Measurements from ENCODE around the gene EPYC.

Gene EPYC, protein sequence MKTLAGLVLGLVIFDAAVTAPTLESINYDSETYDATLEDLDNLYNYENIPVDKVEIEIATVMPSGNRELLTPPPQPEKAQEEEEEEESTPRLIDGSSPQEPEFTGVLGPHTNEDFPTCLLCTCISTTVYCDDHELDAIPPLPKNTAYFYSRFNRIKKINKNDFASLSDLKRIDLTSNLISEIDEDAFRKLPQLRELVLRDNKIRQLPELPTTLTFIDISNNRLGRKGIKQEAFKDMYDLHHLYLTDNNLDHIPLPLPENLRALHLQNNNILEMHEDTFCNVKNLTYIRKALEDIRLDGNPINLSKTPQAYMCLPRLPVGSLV
- total RNA-seq: 0 reads per million in 4 experiments

GRCh38 chr12:91004872-91005271 lies at the start of gene EPYC:
TSS of gene EPYC (minus strand) at chr12:91004972. CDS start at chr12:91002565, 2,407 bp downstream.
- DNase-seq: no peak

GRCh38 chr12:91053951-91054715 lies 49.4 kb upstream of the EPYC start:
- DNase-seq: no peak

GRCh38 chr12:91052026-91052425 lies 47.3 kb upstream of the EPYC start:
- no peak for DNase-seq

- DNase-seq: no peak
These were observed 39.8 kb upstream of the EPYC start for GRCh38 chr12:91044586-91044985.

DNA sequence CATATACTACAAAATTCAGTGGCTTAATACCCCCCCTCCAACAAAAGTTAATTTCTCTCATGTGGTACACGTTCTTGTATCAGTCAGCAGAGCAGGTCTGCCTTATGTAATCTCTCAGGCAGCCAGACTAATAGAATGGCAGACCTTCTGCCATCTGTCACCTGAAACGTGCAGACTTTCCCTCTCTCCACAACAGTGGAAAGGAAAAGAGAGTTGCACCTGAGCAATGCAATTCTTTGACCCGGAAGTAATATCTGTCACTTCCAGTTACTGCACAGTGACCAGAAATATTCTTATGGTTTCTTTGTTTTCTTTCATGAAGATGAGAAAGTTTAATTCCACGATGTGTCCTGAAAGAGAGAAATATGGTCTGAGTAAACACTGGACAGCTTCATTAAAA lies 38.6 kb upstream of the EPYC start:
- DNase-seq: no peak

DNA sequence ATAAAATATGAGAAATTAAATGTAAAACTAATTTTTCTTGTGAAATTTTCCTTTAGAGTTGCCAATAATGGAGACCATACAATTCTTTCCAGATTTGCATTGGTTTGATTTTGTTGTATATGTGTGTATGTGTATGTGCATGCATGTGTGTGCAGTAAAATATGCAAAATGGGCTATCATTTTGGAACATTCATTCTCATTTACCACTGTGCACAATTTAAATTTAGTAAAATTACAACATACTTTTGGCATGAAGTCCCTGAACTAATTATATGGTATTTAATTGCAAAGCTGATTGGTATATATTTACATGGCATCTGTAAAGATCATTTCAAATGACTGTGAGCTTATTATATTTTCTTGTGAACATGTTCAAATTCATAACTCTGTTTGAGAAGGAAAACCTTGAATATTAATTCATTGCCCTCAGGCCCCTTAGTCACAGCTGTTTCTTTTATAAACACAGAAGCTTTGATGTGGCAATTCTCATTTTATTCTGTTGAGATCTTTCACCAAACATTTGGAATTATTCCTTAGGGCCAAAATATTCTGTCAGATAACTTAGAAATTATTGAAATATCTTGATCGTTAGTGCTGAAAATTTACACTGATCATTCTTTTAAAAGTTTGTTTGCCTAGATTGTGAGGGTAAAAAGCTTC lies 35.5 kb upstream of the EPYC start:
- DNase-seq: no peak

DNA sequence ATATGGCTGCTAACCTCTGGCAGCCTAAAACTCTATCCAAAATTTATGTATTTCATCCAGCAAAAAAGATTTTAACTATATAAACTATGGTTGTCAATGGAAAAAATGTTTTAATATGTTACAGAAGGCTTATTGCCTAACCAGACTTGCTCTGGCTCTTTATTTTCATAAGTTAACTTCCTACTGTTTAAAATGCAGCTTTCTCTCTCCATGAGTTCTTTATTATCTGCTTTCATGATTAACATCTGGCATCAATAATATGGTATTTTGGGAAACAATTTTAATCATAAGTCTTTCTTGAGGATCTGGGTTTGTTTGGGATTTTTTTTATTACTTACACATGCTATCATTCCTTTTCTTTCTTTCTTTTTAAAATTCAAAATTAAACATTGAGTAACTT lies 32.5 kb upstream of the EPYC start:
- DNase-seq: no peak

GRCh38 chr12:91033251-91033650 lies 28.5 kb upstream of the EPYC start:
- DNase-seq: no peak

GRCh38 chr12:91023326-91024004 lies 18.7 kb upstream of the EPYC start:
- DNase-seq: no peak

DNA sequence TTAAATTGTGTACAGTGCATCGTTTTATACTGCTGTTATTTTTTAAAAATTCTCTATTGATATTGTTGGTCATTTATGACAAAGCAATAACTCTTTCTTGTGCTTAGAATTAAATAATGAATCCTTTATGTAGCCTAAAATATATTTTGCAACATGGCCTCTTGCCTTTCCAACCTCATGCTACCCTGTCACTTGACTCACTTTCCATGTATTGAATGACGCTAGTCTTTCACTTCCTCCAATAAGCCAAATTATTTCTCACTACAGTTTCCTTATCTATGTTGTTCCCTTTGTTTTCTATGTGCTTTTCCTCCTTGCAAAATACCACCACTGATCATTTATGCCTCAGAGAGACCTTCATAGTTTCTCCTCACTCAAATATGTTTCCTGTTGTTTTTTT lies 16.3 kb upstream of the EPYC start:
- no peak for DNase-seq

DNA sequence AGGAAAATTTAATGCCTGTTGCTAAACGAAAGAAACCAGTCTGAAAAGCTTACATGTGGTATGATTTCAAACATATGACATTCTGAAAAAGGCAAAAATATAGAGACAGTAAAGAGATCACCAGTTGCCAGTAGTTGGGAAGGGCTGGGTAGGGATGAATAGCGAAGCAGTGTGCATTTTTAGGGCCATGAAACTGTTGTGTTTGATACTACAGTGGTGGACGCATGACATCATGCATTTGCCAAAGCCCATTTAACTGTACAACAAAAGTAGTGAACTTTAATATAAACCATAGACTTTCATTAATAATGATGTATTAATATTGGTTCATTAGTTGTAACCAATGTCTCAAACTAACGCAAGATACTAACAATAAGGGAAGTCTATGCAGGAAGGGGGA lies 14.7 kb upstream of the EPYC start:
- no peak for DNase-seq

GRCh38 chr12:91017511-91018263 lies 12.9 kb upstream of the EPYC start:
- no peak for DNase-seq

GRCh38 chr12:91017043-91017442 lies 12.3 kb upstream of the EPYC start:
- DNase-seq: no peak

- DNase-seq: no peak
These were observed 4.7 kb upstream of the EPYC start for GRCh38 chr12:91009319-91009950.

DNA sequence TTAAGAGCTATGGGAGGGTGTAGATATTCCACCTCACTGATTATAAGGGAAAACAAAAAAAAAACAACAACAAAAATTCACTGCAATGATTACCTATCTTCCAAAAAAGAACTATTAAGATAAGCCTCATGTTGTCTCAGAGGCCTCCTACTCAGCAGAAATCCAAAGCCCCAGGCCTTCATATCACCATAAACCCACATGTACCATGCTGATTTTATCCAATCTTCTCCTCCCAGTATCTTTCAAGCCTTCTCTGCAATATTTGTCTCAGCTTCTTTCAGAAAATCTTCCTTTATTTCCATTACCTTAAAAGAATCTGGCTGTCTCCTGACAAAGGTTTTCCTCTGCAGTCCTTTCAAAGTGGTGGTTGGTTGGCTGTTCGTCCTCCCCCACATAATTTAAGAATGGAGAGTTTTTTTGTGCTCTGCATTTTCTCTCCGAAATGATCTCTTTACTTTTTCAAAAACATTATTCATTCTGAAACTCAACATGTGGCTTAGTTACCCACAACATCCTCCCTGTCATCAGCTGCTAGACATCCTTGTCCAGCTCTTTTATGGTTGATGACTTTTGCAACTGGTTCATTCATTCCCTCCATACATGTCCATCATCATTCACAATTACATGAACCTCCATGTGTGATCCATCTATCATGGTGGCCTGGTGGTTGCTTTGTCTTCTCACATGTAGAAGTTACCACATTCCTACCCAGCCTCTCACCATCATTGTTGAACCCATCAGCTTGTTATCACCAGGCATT lies 2.9 kb upstream of the EPYC start:
- no peak for DNase-seq

GRCh38 chr12:91003737-91004136 lies 1.0 kb downstream of the EPYC start:
- no peak for DNase-seq

GRCh38 chr12:91001306-91001705 lies 3.5 kb downstream of the EPYC start:
- DNase-seq: no peak

DNA sequence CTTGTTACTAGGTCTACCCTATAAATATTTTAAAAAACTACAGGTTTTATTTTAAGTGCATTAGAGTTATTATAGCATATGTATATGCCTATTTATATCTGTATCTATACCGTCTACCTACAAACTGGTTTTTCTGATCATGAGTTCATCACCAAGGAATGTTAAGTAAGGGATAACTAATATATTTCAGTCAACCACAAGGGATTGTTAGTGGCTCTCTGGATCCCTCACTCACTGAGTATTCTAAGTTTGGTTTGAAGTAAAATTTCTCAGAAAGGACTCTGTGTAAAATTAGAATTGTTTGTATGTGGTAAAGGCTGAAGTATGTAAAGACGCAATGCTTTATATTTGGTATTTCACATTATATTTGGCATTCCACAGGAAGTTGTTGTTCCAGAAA lies 4.8 kb downstream of the EPYC start:
- DNase-seq: no peak

GRCh38 chr12:90999527-90999926 lies 5.2 kb downstream of the EPYC start:
- DNase-seq: no peak

DNA sequence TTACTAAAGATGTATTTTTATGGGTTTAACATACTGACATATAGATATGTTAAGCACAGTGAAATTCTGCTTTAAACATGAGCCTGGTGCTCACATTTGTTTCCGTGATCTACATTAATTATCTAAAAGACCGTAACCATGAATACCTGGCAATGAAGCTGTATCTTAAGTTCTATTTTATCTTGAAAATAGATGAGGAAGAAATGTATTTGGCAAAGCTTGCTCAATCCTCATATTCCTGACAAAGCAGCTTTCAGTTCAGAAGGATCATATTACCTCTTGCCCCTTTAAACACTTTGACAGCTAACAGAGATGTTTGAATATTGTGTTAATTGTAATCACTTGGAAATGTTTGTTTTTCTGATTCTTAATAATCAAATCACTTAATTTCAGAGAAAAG lies 9.8 kb downstream of the EPYC start:
- no peak for DNase-seq

DNA sequence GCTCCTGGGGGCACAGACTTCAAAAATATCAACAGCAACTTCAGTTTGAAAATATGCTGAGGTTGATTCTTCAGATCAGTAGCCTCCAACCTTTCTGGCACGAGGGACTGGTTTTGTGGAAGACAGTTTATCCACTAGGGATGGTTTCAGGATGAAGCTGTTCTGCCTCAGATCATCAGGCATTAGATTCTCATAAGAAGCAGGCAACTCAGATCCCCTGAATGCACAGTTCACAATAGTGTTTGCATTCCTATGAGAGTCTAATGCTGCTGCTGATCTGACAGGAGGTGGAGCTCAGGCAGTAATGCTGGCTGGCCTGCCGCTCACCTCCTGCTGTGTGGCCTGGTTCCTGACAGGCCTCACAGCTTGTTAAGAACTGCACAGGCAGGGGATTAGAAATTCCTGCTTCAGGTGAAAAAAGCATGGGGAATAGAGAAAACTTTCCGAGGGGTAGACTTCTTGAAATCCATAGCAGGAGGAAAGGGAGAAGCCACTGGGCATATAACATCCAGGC lies 12.8 kb downstream of the EPYC start:
- no peak for DNase-seq

Data from effector CD8-positive, alpha-beta T cell (primary cell).